CD4-positive, alpha-beta T cell treated with Interleukin-2 at 100 ng/mL for 4 hours (primary cell): ENCODE data around the gene TSPAN14.

Experiments
- DNase-seq: peaks from one replicate; pipeline ENCODE4 v3.0.0-alpha.2; 2020; ENCODE audit warnings: low spot score

Gene TSPAN14

GRCh38 chr10:80421707-80422536 is 32.2 kb upstream of the TSPAN14 start:
- DNase-seq = no peak

GRCh38 chr10:80425901-80426300 is 28.2 kb upstream of the TSPAN14 start:
- DNase-seq = no peak

GRCh38 chr10:80427541-80427940 is 26.6 kb upstream of the TSPAN14 start:
- no peak for DNase-seq

GRCh38 chr10:80429521-80429973 is 24.6 kb upstream of the TSPAN14 start:
- DNase-seq = no peak

- DNase-seq = no peak
Observed at GRCh38 chr10:80433134-80433533, 21.0 kb upstream of the TSPAN14 start.

GRCh38 chr10:80436446-80437098 is 17.5 kb upstream of the TSPAN14 start:
- DNase-seq = no peak

- no peak for DNase-seq
Observed at GRCh38 chr10:80437227-80437626, 16.9 kb upstream of the TSPAN14 start.

- DNase-seq = no peak
Observed at GRCh38 chr10:80441831-80442230, 12.3 kb upstream of the TSPAN14 start.

- no peak for DNase-seq
Observed at GRCh38 chr10:80442879-80443278, 11.2 kb upstream of the TSPAN14 start.

GRCh38 chr10:80443531-80443974 is 10.6 kb upstream of the TSPAN14 start:
- no peak for DNase-seq

GRCh38 chr10:80444124-80444523 is 10.0 kb upstream of the TSPAN14 start:
- DNase-seq = no peak

GRCh38 chr10:80444646-80445319 is 9.3 kb upstream of the TSPAN14 start:
- DNase-seq = peak; percentile 80

GRCh38 chr10:80447436-80448190 is 6.5 kb upstream of the TSPAN14 start:
- no peak for DNase-seq

GRCh38 chr10:80448209-80448942 is 5.7 kb upstream of the TSPAN14 start:
- no peak for DNase-seq

- no peak for DNase-seq
Observed at GRCh38 chr10:80449520-80449919, 4.6 kb upstream of the TSPAN14 start.

- DNase-seq = no peak
Observed at GRCh38 chr10:80451132-80451531, 3.0 kb upstream of the TSPAN14 start.

- DNase-seq = no peak
Observed at GRCh38 chr10:80452069-80452468, 2.0 kb upstream of the TSPAN14 start.

GRCh38 chr10:80452640-80453039 is 1.5 kb upstream of the TSPAN14 start:
- DNase-seq = no peak

- no peak for DNase-seq
Observed at GRCh38 chr10:80453056-80453841, 861 bp upstream of the TSPAN14 start.
